Measurements from ENCODE around the gene NCMAP.
"Not testable (repeated sequence)": the region's sequence is repeated elsewhere in the genome, so short reads cannot be mapped to it uniquely, and the experiment has no call there.

GRCh38 chr1:24520282-24520681 lies 35.6 kb upstream of the NCMAP start:
- TF ChIP-seq, protein P1, sequence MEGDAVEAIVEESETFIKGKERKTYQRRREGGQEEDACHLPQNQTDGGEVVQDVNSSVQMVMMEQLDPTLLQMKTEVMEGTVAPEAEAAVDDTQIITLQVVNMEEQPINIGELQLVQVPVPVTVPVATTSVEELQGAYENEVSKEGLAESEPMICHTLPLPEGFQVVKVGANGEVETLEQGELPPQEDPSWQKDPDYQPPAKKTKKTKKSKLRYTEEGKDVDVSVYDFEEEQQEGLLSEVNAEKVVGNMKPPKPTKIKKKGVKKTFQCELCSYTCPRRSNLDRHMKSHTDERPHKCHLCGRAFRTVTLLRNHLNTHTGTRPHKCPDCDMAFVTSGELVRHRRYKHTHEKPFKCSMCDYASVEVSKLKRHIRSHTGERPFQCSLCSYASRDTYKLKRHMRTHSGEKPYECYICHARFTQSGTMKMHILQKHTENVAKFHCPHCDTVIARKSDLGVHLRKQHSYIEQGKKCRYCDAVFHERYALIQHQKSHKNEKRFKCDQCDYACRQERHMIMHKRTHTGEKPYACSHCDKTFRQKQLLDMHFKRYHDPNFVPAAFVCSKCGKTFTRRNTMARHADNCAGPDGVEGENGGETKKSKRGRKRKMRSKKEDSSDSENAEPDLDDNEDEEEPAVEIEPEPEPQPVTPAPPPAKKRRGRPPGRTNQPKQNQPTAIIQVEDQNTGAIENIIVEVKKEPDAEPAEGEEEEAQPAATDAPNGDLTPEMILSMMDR (IDR thresholded peaks at IDR 0.05), result not testable (repeated sequence)
- not testable (repeated sequence) for TF ChIP-seq POLR2A, POLR2AphosphoS5 (IDR thresholded peaks at IDR 0.05)
